ENCODE data around the gene RPL11.

- no peak for TF ChIP-seq CTCF (IDR thresholded peaks at IDR 0.05; ENCODE audit: insufficient read depth, low read length)
- TF ChIP-seq POLR2AphosphoS5 (IDR thresholded peaks at IDR 0.05; ENCODE audit: low read depth), result no peak
- no peak for TF ChIP-seq SPI1 (IDR thresholded peaks at IDR 0.05; ENCODE audit: borderline replicate concordance, low read depth)
Measured at GRCh38 chr1:23648576-23648975, 43.0 kb upstream of the RPL11 start.

Measured in HL-60 (cell line).